SW 1271 (cell line): ENCODE results near the gene TMCO4.

ENCODE experiments used
- DNase-seq, 2 experiments: peaks; one replicate each; lab custom pipeline; 2025; lab: John Stamatoyannopoulos, UW

Gene TMCO4

DNA sequence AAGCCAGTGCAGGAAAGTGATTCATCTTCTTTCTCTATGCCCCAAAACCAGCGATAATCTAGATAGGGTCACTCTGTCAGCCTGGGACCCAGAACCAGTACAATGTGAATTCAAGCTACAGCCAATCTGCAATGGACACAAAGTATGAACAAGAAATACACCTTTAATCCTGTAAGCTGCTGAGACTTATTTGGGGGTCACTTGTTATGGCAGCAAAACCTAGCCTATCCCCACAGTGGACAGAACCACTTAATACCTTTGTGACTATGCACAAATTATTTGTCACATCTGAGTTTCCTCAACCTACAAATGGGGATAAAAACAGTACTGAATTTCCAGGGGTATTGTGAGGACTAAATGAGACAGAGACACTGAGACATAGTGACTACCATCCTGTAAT lies 50.0 kb downstream of the TMCO4 start:
- no peak for DNase-seq

- no peak for DNase-seq
Observed at GRCh38 chr1:19747761-19748160, 52.0 kb downstream of the TMCO4 start.

GRCh38 chr1:19744886-19745285 lies 54.8 kb downstream of the TMCO4 start:
- DNase-seq = no peak

DNA sequence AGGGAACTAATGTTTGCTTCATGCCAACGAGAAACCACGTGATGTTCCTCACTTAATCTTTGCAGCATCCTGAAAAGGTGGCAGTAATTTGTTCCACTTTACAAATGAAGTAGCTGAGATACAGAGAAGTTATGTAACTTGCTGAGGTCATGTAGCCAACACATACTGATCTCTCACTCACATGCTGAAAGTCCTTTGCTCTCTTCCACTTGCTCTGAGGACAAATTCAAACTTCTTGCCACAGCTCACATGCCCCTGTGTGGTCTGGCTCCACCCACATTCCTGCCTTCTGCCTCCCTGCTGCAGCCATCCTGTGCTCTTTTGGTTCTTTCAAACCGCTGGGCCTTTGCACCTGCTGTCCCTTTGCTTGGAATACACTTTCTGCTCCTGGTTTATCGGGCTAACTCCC lies 55.4 kb downstream of the TMCO4 start:
- DNase-seq = no peak

GRCh38 chr1:19743793-19744192 lies 55.9 kb downstream of the TMCO4 start:
- no peak for DNase-seq

DNA sequence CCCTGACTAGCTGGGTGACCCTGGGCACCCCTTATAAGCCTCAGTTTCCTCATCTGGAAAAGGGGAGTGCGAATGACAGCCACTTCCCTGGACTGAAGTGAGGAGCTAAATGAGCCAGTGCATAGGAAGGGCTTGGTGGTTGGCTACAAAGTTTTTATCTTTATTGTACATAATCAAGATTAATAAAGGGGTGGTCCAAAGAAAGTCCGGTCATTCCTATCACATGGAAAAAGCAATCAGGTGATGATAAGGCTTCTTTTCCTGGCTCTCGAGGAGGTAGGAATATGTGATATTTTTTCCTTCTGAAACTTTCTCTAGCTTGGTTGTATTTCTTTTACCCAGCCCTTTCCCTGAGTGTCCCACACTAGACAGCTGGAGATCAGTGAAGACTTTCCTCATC lies 56.5 kb downstream of the TMCO4 start:
- no peak for DNase-seq

DNA sequence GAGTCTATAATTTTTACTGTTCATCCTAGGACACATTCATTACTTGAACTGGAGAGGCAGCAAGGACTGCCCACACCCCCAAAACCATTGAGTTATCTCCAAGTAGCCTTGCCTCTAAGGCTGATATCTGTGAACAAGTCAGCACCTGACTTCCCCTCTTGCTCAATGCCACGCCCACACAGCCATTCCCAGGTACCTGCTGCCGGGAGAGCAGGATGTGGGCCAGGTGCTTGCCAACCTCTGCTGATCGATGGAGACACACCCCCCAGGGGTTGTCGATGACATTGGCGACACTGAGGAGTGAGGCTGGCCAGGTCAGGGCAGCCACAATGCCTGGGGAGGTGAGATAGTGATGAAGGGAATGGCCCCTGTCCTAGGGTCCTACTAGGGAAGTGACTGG lies 60.1 kb downstream of the TMCO4 start:
- no peak for DNase-seq

- no peak for DNase-seq
Observed at GRCh38 chr1:19738669-19739068, 61.0 kb downstream of the TMCO4 start.

DNA sequence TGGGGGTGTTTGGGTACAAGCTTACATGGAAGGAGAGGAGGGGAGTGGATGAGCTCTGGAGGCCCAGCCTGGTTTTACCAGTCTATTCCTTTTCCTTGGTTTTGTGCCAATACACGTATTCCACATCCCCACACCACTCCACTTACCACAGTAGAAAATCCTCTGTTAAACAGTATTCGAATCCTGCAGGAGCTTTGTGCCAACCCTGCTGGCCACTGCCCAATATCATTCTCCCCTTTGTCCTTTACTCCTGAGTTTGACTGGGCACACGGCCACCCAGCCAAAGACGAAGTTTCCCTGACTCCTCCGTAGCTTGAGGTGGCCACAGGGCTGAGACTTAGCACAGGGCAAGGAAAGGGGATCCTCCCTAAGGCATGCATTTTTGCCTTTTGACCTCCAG lies 61.6 kb downstream of the TMCO4 start:
- DNase-seq = no peak

DNA sequence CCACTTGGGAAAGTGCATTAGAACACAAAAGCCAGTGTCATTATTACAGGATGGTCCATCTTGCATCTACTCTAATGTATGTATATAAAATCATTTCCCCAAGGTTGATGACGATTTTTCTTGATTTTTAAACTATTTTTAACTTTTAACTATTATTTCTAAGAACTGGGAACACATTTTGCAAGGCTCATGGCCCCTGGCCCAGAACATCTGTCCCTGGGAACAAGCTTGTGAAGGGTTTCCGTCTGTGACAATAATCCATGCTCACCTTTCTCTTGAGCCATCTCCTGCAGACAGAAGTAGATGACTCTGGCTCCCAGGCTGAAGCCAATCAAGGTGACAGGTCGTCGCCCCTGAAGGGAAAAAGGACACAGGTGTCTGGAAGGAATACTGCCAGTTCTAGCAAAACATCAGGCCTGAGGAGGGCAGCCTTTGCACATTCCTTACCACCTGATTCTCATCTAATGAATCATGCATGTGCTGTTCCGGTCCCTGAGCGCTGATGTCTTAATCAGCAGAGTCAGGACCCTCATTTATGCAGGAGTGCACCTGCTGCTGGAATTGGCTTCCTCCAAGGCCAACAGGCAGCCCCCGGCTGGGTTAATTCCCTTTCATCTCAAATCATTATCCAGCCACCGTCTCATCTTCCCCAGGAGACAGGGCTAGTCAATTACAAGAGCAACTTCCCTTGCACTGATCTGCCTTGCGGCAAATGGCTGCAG lies 62.5 kb downstream of the TMCO4 start:
- DNase-seq = no peak

DNA sequence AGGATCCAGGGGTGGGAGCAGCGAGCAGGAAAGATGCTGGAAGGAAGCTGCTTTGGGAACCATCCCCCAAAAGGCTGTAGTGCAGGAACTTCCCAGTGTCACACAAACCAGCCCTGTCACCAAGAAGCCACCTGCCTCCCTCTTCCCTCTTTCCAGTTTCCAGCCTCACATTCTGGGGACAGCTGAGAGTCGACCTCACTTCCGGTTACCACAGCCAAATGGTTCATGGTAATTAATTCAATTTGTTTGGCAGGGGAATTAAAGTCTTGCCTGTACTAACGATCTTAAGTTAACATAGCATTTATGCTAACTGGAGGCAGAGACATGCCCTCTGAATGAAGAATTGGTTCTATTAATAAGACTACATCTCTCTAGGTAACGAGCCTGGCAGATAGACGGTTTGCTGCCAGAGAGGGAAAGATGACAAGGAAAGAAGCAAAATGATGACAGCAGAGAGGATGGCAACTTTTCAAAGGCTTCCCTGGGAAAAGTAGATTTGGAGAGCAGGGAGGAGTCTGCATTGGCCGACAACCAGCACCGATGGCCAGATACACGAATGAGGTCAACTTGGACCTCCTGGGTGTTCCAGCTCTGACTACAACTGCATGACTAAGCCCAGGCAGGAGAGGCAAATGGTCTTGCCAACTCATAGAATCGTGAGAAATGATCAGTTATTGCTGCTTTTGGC lies 64.1 kb downstream of the TMCO4 start:
- no peak for DNase-seq

DNA sequence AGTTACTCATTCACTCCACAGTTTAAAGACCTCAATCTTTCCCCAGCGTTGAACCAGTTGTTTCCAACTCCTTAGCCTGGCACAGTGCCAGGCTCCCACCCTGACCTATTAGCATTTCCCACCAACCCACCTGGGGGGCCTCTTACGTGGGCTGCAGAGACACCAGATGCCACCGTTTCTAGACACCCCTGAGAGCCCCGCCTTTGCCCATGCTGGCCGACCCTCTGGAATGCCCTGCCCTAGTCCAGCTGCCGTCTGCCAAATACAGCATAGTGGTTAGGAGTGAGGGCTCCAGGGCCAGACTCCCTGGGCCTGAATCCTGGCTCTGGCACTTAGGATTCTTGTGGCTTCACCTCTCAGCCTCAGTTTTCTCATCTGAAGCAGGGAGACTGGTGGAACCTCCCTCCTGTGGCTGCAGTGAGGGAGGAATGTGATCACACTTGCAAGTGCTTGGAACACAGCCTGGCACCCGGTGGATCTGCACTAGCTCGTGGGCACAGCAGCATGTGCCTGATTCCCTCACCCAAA lies 65.2 kb downstream of the TMCO4 start:
- DNase-seq = no peak

DNA sequence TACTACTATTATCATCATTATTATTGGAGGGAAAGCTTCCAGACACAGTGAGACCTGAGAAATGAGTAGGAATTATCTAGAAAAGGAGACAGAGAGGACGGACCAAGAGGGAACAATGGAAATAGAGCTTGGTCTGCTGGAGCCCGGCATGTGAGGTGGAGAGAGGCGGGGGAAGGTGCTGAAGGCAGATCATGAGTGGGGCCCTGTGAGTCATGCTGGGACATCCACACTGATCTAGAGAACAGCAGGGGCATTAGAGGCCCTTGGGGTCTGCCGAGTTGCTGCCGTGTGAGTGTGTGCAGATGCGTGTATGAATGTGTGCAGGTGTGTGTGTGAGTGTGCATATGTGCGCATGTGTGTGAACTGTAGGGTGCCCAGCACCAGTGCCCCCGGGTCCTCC lies 65.7 kb downstream of the TMCO4 start:
- no peak for DNase-seq

DNA sequence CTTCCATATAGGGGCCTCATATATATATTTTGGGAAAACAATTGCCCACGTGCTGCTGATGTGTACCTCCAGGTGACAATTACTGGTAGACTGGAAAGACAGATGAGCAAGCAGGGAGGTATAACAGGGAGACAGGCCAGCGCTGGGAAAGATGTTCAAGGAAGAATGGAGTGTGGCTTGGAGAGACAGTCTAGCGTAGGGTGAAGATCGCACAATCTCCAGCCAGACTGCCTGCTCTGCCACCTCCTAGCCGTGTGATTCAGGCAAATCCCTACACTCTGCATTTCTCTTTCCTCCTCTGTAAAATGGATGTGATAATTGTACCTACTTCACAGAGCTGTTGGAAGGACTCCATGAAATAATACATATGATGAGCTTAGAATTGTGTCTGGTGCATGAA lies 66.1 kb downstream of the TMCO4 start:
- no peak for DNase-seq

DNA sequence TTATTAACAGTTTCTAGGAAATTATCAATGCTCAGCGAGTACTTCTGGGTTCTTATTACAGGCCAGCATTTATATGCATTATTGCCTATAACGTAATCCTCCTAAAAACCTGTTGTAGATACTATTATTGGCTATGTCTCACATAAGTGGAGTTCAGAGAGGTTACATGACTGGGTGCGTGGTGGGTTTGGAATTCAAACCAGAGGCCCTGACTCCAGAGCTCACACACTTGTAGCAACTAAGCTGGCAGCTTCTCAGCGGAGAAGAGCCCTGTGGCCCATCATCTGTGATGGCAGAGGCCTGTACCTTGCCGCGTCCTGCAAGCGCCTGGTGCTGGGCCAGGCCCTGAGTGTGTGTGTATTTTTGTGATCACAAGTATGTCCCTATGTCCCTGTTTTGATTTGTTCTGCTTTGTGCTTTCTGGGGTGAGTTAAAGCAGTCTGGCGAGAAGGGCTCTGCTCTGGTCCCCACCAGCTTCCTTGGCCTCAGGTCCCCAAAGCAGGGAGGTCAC lies 68.3 kb downstream of the TMCO4 start:
- DNase-seq = no peak

GRCh38 chr1:19730793-19731192 lies 68.9 kb downstream of the TMCO4 start:
- DNase-seq = no peak

DNA sequence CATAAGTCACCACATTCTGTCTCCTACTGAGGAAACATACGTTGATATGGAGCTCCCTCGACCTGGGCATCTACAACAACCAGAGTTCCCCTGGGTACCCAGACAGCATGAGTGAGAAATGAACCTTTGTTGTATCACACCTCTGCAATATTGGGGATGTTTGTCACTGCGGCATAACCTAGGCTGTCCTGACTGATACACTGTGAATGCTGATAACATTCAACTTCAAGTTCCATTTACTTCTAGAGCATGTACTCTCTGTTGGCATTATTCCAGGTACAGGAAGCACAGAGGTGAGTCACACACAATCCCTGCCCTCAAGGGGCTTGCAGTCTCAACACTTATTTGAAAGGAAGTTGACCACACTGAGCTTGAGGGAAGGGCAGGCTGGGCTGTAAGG lies 69.5 kb downstream of the TMCO4 start:
- DNase-seq = no peak

GRCh38 chr1:19728413-19729145 lies 71.1 kb downstream of the TMCO4 start:
- no peak for DNase-seq

DNA sequence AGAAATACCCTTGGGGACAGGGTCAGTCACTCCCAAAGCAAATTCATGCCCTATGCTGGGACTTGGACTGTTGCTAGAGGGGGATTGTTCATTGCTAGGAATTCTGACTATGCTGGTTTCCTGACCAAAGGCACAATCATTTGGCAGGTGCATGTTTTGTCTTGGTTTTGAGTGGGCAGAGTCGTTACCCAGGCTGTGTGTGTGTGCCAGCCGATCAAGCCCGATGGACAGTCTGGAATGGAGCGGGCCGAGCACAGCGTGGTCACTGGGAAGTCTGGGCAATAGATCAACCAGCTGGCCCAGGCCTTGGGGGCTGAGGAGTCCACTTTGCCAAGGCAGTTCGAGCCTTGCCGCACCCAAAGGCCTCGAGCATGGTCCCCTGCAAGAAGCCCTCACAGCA lies 74.1 kb downstream of the TMCO4 start:
- no peak for DNase-seq

DNA sequence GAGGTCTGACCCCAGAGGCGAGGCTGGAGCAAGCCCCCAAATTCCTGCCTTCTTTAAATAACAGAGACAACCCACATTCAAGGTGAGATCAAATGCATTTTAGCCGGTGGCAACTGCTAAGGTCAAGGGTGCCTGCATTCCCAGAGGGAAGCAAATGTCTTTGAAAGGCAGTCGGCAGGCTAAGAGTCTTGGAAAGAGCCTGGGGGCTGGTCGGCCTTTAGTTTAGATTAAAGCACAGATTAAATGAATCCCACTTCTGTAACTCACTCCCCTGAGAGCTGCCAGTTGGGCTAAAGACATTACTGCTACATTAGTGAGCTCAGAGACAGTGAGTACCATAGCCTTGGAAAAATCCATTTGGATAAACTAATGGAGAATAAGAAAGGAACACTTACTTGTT lies 75.8 kb downstream of the TMCO4 start:
- DNase-seq = no peak

DNA sequence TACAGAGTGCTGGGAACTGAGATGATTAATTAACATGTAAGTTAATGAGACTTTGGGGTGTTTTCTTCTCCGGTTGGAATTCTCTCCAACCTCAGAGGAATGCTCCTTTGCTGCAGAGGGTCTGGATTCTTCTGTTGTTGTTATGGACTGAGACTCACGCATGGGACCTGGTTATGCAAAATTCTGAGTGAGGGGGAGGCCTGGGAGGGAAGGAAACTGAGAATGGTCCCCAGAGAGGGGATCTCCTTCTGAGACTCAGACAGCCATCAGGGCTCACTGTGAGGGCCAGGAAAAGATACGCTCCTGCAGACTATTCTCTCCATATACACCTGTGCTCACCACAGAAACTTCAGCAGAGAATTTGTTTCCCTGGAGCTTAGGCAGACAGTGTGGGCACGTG lies 78.7 kb downstream of the TMCO4 start:
- no peak for DNase-seq

- no peak for DNase-seq
Observed at GRCh38 chr1:19720174-19720573, 79.5 kb downstream of the TMCO4 start.

DNA sequence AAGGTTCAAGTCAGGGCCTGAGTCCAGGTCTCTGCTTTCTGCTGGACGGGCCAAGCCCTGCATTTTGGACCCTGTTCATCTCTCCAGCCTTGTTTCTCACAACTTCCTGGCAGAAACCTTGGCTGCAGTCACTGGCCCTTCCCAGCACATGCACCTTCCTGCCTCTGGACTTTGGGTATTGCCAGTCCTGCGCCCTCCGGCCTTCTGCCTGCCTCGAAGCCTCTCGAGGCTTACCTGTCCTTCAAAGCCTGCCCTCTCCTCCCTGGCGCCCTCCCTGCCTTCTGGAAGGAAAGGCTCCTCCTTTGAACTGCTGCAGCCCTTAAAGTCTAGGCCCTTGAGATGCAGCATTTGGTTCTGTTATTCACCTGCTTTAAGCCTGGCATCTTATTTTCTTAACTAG lies 82.2 kb downstream of the TMCO4 start:
- DNase-seq = no peak
